ENCODE measurements around the gene NOL4L. TPM values are rescaled to one million over a fixed set of nuclear protein-coding genes. Genes with fewer than 3 reads are reported as not detected.

Gene NOL4L
- total and polyA plus RNA-seq, 2 donors (not counting 3 experiments of a cell fraction or from before 2014, with no cell fraction given), result 55.2 to 79.6 TPM

DNA sequence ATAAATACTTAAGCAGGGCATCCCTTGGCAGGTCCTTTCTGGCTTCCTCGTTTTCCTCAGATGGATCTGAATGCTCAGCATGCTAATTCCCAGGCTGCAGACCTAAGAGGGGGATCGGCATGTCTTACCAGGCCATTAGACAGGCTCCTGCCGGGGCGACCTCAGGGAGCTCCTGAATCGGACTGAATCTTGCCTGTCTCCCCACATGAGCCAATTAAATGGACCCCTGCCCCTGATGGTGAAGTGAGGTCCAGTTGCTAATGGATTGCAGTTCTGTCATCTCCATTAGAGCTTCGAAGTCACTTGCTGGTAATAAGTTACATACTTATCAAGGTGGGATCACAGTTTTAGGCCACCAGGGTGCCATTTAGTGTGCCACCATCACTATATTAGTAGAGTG is 51.4 kb downstream of the NOL4L start:
- Histone ChIP-seq H3K4me2 (ENCODE audit: insufficient read depth, low read length) (no peak overlapping the region), H2AFZ (ENCODE audit: low read depth, low read length) (no peak overlapping the region), H3K9ac (replicated peaks; ENCODE audit: extremely low read depth, insufficient read depth, low read length) (no peak overlapping the region), H3K4me3 (replicated peaks in 1 of 3; ENCODE audit: insufficient read depth in 1 of 3, low read depth in 1 of 3, low read length in 3 of 3) (no peak overlapping the region), H4K20me1 (replicated peaks; ENCODE audit: control insufficient read depth, extremely low read depth, insufficient read depth, low read length) (no peaks in the 10 kb centered on the region), H3K4me1 (ENCODE audit: control insufficient read depth, extremely low read depth, insufficient read depth, low read length) (peaks cover 3% of the 10 kb centered on the region), H3K36me3 (ENCODE audit: control insufficient read depth in 2 of 2, extremely low read depth in 1 of 2, insufficient read depth in 2 of 2, low read length in 2 of 2) (no peaks in the 10 kb centered on the region), H3K27me3 (ENCODE audit: control insufficient read depth in 2 of 2, insufficient read depth in 2 of 2, low read length in 2 of 2) (peaks cover 0 to 6% of the 10 kb centered on the region in 2 experiments), H3K27ac (ENCODE audit: insufficient read depth, low read depth, low read length) (no peak overlapping the region), H3K9me1 (replicated peaks; ENCODE audit: control insufficient read depth, extremely low read depth, insufficient read depth, low read length) (no peaks in the 10 kb centered on the region), H3K79me2 (ENCODE audit: control insufficient read depth, insufficient read depth, low read length) (no peaks in the 10 kb centered on the region), H3K9me3 (replicated peaks; ENCODE audit: control insufficient read depth, insufficient read depth, low read length) (no peaks in the 10 kb centered on the region)
- FAIRE-seq (no peak), DNase-seq (ENCODE audit: low read depth, low spot score) (no peak)
- dilution Hi-C loops (cut with MboI; ENCODE audit: extremely low pct_ligation_motif_present, low sequenced_read_pairs), result no loop called here
- ChIA-PET POLR2A (no interaction called here), CTCF (interaction anchor here (2.7 kb wide), 1 partner anchor 10 kb away, joined by 15 read pairs; no protein-coding TSS in a partner anchor)
- intact Hi-C loops (cut with micrococcal nuclease), result no loop called here
- no TSS peak for BruUV-seq (replicated peaks)
- TF ChIP-seq EZH2 (IDR thresholded peaks at IDR 0.05; ENCODE audit: borderline replicate concordance, low read depth, low read length, severe bottlenecking) (no peak), GATA2 (IDR thresholded peaks at IDR 0.05; ENCODE audit: insufficient read depth, insufficient read length, low read depth, low read length) (no peak), POLR2A (IDR thresholded peaks at IDR 0.05; ENCODE audit: low read depth, low read length) (no peak), POLR2AphosphoS5 (IDR thresholded peaks at IDR 0.05; ENCODE audit: insufficient read depth, low read depth, low read length) (no peak), FOS (IDR thresholded peaks at IDR 0.05; ENCODE audit: borderline replicate concordance, insufficient read depth, low read length) (no peak), JUN (IDR thresholded peaks at IDR 0.05; ENCODE audit: borderline replicate concordance, insufficient read depth, insufficient read length, low read depth) (no peak), MYC (IDR thresholded peaks at IDR 0.05; ENCODE audit: low read depth, low read length) (no peak)
- TF ChIP-seq, protein P1, sequence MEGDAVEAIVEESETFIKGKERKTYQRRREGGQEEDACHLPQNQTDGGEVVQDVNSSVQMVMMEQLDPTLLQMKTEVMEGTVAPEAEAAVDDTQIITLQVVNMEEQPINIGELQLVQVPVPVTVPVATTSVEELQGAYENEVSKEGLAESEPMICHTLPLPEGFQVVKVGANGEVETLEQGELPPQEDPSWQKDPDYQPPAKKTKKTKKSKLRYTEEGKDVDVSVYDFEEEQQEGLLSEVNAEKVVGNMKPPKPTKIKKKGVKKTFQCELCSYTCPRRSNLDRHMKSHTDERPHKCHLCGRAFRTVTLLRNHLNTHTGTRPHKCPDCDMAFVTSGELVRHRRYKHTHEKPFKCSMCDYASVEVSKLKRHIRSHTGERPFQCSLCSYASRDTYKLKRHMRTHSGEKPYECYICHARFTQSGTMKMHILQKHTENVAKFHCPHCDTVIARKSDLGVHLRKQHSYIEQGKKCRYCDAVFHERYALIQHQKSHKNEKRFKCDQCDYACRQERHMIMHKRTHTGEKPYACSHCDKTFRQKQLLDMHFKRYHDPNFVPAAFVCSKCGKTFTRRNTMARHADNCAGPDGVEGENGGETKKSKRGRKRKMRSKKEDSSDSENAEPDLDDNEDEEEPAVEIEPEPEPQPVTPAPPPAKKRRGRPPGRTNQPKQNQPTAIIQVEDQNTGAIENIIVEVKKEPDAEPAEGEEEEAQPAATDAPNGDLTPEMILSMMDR (IDR thresholded peaks at IDR 0.05; ENCODE audit: extremely low read depth in 1 of 2, insufficient read depth in 1 of 2, low read depth in 1 of 2, low read length in 2 of 2), result no peak
- TF ChIP-seq, protein P2, sequence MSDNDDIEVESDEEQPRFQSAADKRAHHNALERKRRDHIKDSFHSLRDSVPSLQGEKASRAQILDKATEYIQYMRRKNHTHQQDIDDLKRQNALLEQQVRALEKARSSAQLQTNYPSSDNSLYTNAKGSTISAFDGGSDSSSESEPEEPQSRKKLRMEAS (IDR thresholded peaks at IDR 0.05; ENCODE audit: insufficient read depth, insufficient read length), result no peak

Measured in endothelial cell of umbilical vein (primary cell).